K562 (cell line): Measurements from ENCODE around the gene BHLHE40. TPM values are rescaled to one million over a fixed set of nuclear protein-coding genes. Genes with fewer than 3 reads are reported as not detected.

Source experiments
- ATAC-seq: fragments of 200-7000 bp; cut with Tn5 transposase; 3 replicates; pipeline ENCODE4 v1.9.1; 2020; ENCODE audit warnings: moderate library complexity
- BruUV-seq: library from RNA; stranded (reverse); fragments of 400-500 nt; replicated peaks from 2 replicates; lab custom pipeline; 2021; lab: Mats Ljungman, UMichigan
- CTCF ChIA-PET: fragments of 300-600 bp; formaldehyde crosslinking; extraction: SDS; loops from one replicate; lab custom pipeline; 2021; ENCODE audit warnings: low intra/inter-chr PET ratio; lab: Yijun Ruan, JAX
- POLR2A ChIA-PET: fragments of 300-600, 350-650 bp; sonication (Branson Sonifier 250); formaldehyde crosslinking; extraction: SDS; loops from one replicate; lab custom pipeline; 2021; ENCODE audit warnings: antibody characterized with exemption, inconsistent platforms; lab: Yijun Ruan, JAX
- DNase-seq, 4 experiments: peaks; one replicate each; pipeline versions ENCODE4 v3.0.0 to v3.0.0-alpha.2; 2011 to 2018; ENCODE audit warnings: low spot score in 3 of 4, mixed read lengths in 3 of 4; ENCODE audit errors: extremely low read depth in 1 of 4
- FAIRE-seq: peaks from 2 replicates; lab custom pipeline; 2011; peaks lifted over from hg19 to GRCh38; lab: Jason Lieb, UNC
- H2AFZ ChIP-seq: 2 replicates; pipeline ENCODE4 v1.6.0; 2011; ENCODE audit warnings: low read depth, low read length, control low read depth, inconsistent platforms
- H3K27ac ChIP-seq: fragments of 200-600 bp; 3 replicates; pipeline ENCODE4 v1.8.0; 2011; ENCODE audit warnings: low read depth, mild to moderate bottlenecking, control low read depth, inconsistent platforms, low read length, moderate library complexity, mixed read lengths; ENCODE audit errors: extremely low read depth
- H3K27me3 ChIP-seq, 2 experiments: fragments of 300-600 bp in 1 of 2; 2 replicates in 1 of 2; 3 replicates in 1 of 2; pipeline versions ENCODE4 v1.6.0 to v1.8.0; 2011; ENCODE audit warnings: inconsistent platforms in 2 of 2, low read length in 2 of 2, mild to moderate bottlenecking in 1 of 2, mixed read lengths in 1 of 2, moderate library complexity in 1 of 2; ENCODE audit not compliant: control insufficient read depth in 2 of 2, insufficient read depth in 2 of 2
- H3K36me3 ChIP-seq: fragments of 300-600 bp; 3 replicates; pipeline ENCODE4 v1.8.0; 2011; ENCODE audit warnings: mild to moderate bottlenecking, low read length, inconsistent platforms; ENCODE audit not compliant: control insufficient read depth, insufficient read depth
- H3K4me1 ChIP-seq, 2 experiments: fragments of 200-600 bp in 1 of 2; replicated peaks in 1 of 2; 2 replicates in 1 of 2; 3 replicates in 1 of 2; pipeline versions ENCODE4 v1.5.1 to v1.8.0; 2011; ENCODE audit warnings: inconsistent platforms in 2 of 2, low read length in 2 of 2, mild to moderate bottlenecking in 1 of 2, mixed read lengths in 1 of 2, moderate library complexity in 1 of 2; ENCODE audit not compliant: control insufficient read depth in 2 of 2, insufficient read depth in 2 of 2
- H3K4me2 ChIP-seq: 2 replicates; pipeline ENCODE4 v1.6.1; 2011; ENCODE audit warnings: low read length, control low read depth, inconsistent platforms, mixed read lengths; ENCODE audit not compliant: insufficient read depth
- H3K4me3 ChIP-seq: fragments of 200-600 bp; sonication (generic), shearing (Covaris generic); 2 replicates; pipeline ENCODE4 v1.5.1; 2016; ENCODE audit warnings: control low read depth, inconsistent platforms
- H3K79me2 ChIP-seq: fragments of 200-600 bp; 3 replicates; pipeline ENCODE4 v1.8.0; 2011; ENCODE audit warnings: low read length, inconsistent platforms; ENCODE audit not compliant: control insufficient read depth, insufficient read depth
- H3K9ac ChIP-seq, 2 experiments: 2 replicates each; pipeline versions ENCODE4 v1.6.0 to v1.6.1; 2011; ENCODE audit warnings: low read depth in 2 of 2, low read length in 2 of 2, control low read depth in 1 of 2, inconsistent platforms in 1 of 2, mild to moderate bottlenecking in 1 of 2, mixed read lengths in 1 of 2; ENCODE audit not compliant: insufficient read depth in 1 of 2
- H3K9me1 ChIP-seq: one replicate; pipeline ENCODE4 v1.6.0; 2011; ENCODE audit warnings: inconsistent platforms, mild to moderate bottlenecking, low read length, moderate library complexity; ENCODE audit not compliant: control insufficient read depth, insufficient read depth
- H3K9me3 ChIP-seq: replicated peaks from 2 replicates; pipeline ENCODE4 v1.5.1; 2011; ENCODE audit warnings: low read depth, low read length, inconsistent platforms; ENCODE audit not compliant: control insufficient read depth, insufficient read depth
- H4K20me1 ChIP-seq: replicated peaks from 2 replicates; pipeline ENCODE4 v1.6.1; 2011; ENCODE audit warnings: low read length, inconsistent platforms, mixed read lengths; ENCODE audit not compliant: control insufficient read depth, insufficient read depth
- BDP1 ChIP-seq: IDR thresholded peaks from 3 replicates; pipeline ENCODE4 v1.6.1; 2011; ENCODE audit not compliant: insufficient read length, insufficient read depth
- DMBX1 ChIP-seq: fragments of 250-450 bp; sonication (Bioruptor Pico); IDR thresholded peaks from 2 replicates; pipeline ENCODE4 v1.8.0; 2022; ENCODE audit warnings: inconsistent platforms, mild to moderate bottlenecking, moderate library complexity, borderline replicate concordance
- L3MBTL2 ChIP-seq: fragments of 450-650 bp; IDR thresholded peaks from 2 replicates; pipeline ENCODE4 v1.6.1; 2016; ENCODE audit warnings: mild to moderate bottlenecking, moderate library complexity
- MLLT1 ChIP-seq, 2 experiments: fragments of 450-650 bp; IDR thresholded peaks; 2 replicates each; pipeline ENCODE4 v1.6.1; 2016
- REST ChIP-seq, 2 experiments: fragments of 450-650 bp; formaldehyde crosslinking in 1 of 2; IDR thresholded peaks; 2 replicates each; pipeline versions ENCODE4 v1.4.0 to v1.6.1; 2014 to 2020; ENCODE audit warnings: mild to moderate bottlenecking in 2 of 2, borderline replicate concordance in 1 of 2, low read depth in 1 of 2
- ZBTB17 ChIP-seq: fragments of 450-650 bp; formaldehyde crosslinking; IDR thresholded peaks from 2 replicates; pipeline ENCODE4 v1.4.0; 2020; ENCODE audit warnings: mild to moderate bottlenecking
- ZNF121 ChIP-seq: sonication (generic); formaldehyde crosslinking; conservative IDR thresholded peaks from 2 replicates; pipeline ENCODE4 v1.8.0; 2022; ENCODE audit warnings: missing genetic modification reagents
- ZNF766 ChIP-seq: fragments of 200-800 bp; sonication (Bioruptor generic); conservative IDR thresholded peaks from 2 replicates; pipeline ENCODE4 v1.6.1; 2016; ENCODE audit warnings: missing genetic modification characterization, missing compliant biosample characterization
- WGBS: fragments of 100-300 bp; shearing (Covaris generic); methylation state at CpG from one replicate; pipeline ENCODE4 v1.1.6; 2016; ENCODE audit warnings: low coverage, mixed read lengths; ENCODE audit not compliant: insufficient coverage; ENCODE audit errors: missing lambda C conversion rate; 5-methylcytosine and 5-hydroxymethylcytosine counted together
- in situ Hi-C: fragments of 300-500 bp; cut with MboI; formaldehyde crosslinking; loops from 4 replicates; pipeline ENCODE4 v1.15.0; 2018; ENCODE audit warnings: inconsistent platforms, mixed read lengths
- intact Hi-C: fragments of 100-400 bp; cut with micrococcal nuclease; formaldehyde crosslinking; loops from 2 replicates; pipeline ENCODE4 v1.14.2; 2022
- polyA plus RNA-seq, 8 experiments: library from polyadenylated mRNA; depleted of rRNA in 4 of 8; stranded (reverse) in 5 of 8; unstranded in 3 of 8; fragments of >200 nt; fragmentation: Nextera tagmentation in 2 of 8; fragmentation: Illumina TruSeq in 1 of 8; extraction: Ambion mirVana in 2 of 8; extraction: Trizol in 1 of 8; gene quantifications; 2 replicates each; pipeline versions ENCODE4 v1.2.1 to v1.2.3, GENCODE V29; 2011 to 2014; ENCODE audit warnings: inconsistent platforms in 1 of 8, missing spikeins in 1 of 8
- total RNA-seq, 7 experiments: library from RNA; depleted of rRNA in 6 of 7; stranded (reverse); fragments of >200 nt in 6 of 7; fragmentation: Illumina TruSeq in 2 of 7; extraction: Trizol in 2 of 7; gene quantifications; 2 replicates each; pipeline versions ENCODE4 v1.2.1 to v1.2.3, GENCODE V29; 2011 to 2021; ENCODE audit warnings: low replicate concordance in 1 of 7

The BHLHE40 gene
- total and polyA plus RNA-seq, 9 of the 15 experiments (the other 6 are each of a cell fraction or from before 2014, with no cell fraction given), result 12.0 to 83.9 (median 31.4) TPM

DNA sequence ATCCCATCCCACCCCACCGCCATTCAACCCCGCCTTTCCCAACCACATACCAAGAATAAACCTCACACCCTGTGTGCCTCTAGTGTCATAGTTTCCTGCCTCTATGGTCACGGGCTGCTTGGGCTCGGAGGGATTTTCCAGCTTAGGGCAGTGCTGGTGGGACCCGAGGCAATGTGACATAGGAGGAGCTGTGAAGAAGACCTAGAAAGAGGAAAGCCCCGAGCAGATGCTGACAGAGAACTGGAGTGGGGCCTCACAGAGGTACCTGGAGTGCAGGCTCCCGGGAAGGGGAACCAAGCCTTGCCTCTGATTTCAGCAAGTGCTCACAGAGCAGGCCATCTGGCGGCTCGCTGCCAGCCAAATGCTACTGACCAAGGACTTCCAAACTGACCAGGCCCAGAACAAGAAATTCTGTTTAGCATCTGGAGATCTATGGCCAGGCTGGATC is 27.5 kb downstream of the BHLHE40 start:
- Histone ChIP-seq H3K79me2 (no peaks in the 10 kb centered on the region), H3K9ac (peak overlapping the region in 1 of 2 experiments; percentile 50; a peak in 2 of 4 replicates), H4K20me1 (no peaks in the 10 kb centered on the region), H2AFZ (peak overlapping the region; percentile 27), H3K9me3 (no peaks in the 10 kb centered on the region), H3K4me3 (no peak overlapping the region), H3K27me3 (no peaks in the 10 kb centered on the region), H3K4me1 (peaks cover 25 to 47% of the 10 kb centered on the region in 2 experiments), H3K4me2 (no peak overlapping the region), H3K27ac (no peak overlapping the region), H3K9me1 (no peaks in the 10 kb centered on the region), H3K36me3 (no peaks in the 10 kb centered on the region)
- intact Hi-C loops (no loop called here), in situ Hi-C loops (no loop called here)
- FAIRE-seq, result no peak
- no peak for DNase-seq
- no peak for ATAC-seq
- CTCF ChIA-PET, result no interaction called here
- BruUV-seq, result no TSS peak
- WGBS, result 51% methylated on average over 9 of the region's 9 CpGs
- POLR2A ChIA-PET, result interaction anchor here (0.7 to 1.9 kb wide), 3 partner anchors 10 to 22 kb away, joined by 3 to 7 read pairs (median 3); no protein-coding TSS in a partner anchor
- peak; percentile 60; the same call in 1 of the 2 replicates for TF ChIP-seq DMBX1 (CRISPR knock-in tag)
- peak; percentile 67; the same call in 1 of the 2 replicates for TF ChIP-seq ZNF766 (CRISPR knock-in tag)
- TF ChIP-seq REST (IDR thresholded peaks at IDR 0.05; ENCODE audit: borderline replicate concordance), result 0 out of 2 replicates have a peak, but pooled peaks have one; percentile 11
- TF ChIP-seq REST (CRISPR knock-in tag; IDR thresholded peaks at IDR 0.05; ENCODE audit: low read depth), result no peak
- TF ChIP-seq BDP1, result no peak
- TF ChIP-seq ZBTB17 (CRISPR knock-in tag), result peak; percentile 92
- no peak for TF ChIP-seq ZNF121 (CRISPR knock-in tag)
- 0 out of 2 replicates have a peak, but pooled peaks have one; percentile 27 for TF ChIP-seq L3MBTL2
- peak in 1 of 2 experiments; percentile 69; a peak in 2 of 4 replicates for TF ChIP-seq MLLT1 (IDR thresholded peaks at IDR 0.05)
